ENCODE results near the gene KIAA1549.

- TF ChIP-seq CTCF (IDR thresholded peaks at IDR 0.05) (no peak), POLR2AphosphoS5 (IDR thresholded peaks at IDR 0.05) (no peak), POLR2A (IDR thresholded peaks at IDR 0.05) (no peak)
These were observed 462 bp downstream of the KIAA1549 start for GRCh38 chr7:138980563-138981291.
